22Rv1 (cell line): ENCODE data around the gene ASB9.
"Not testable (repeated sequence)": the region's sequence is repeated elsewhere in the genome, so short reads cannot be mapped to it uniquely, and the experiment has no call there.

ENCODE experiments used
- H3K27ac ChIP-seq: fragments of 450-650 bp; 2 replicates; pipeline ENCODE4 v1.5.1; 2017
- CTCF ChIP-seq: fragments of 450-650 bp; IDR thresholded peaks from 2 replicates; pipeline ENCODE4 v1.5.1; 2017; ENCODE audit warnings: mild to moderate bottlenecking
- ZFX ChIP-seq: fragments of 450-650 bp; IDR thresholded peaks from 2 replicates; pipeline ENCODE4 v1.6.1; 2017; ENCODE audit warnings: antibody characterized with exemption, borderline replicate concordance

ASB9 gene

DNA sequence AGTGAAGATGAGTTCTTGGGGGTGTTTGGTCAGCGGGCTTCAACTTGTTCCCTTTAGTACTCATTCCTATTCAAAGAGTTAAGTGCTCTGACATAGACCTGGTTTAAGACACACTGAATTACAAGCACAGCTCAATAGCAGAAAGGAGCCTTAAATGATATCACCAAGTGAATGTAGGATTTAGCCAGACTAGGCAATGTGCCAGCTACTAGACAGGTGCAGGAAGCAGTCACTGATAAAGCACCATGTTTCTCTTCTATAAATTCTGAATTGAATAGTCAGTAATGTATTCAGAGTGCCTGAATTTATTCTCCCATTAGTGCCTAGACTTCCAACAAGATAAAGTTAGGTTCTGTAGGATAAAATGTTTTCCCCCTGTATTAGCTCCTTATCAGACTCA is 63.6 kb downstream of the ASB9 start:
- no peak overlapping the region for H3K27ac ChIP-seq
- TF ChIP-seq ZFX (no peak), CTCF (no peak)

DNA sequence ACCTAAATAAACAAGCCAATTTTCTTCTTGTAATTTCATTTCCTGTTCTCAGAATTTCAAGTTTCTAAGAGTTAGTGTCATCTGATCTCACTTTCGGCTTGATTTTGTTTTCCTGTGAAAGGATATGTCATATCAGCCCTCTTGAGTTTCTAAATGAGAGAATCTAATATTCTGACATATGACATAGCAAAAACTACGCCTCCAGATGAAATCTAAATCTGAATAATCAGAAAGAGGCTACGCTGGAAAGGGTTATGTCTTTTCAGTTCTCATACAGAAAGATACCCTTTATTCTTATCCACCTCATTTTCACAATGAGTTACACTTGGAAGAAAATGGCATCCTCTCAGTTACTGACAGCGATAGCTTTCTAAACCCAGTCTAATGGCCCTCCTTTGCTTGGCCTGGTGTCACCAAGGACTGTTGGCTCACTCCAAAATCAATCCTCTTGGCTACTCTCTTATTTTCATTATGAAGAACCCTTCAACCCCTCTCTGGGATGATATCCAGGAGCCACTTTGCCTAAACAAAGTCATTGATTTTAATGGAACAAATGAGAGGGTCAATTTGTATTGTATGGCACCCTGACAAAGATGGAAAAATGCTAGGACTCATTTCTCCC is 65.6 kb downstream of the ASB9 start:
- H3K27ac ChIP-seq = no peak overlapping the region
- TF ChIP-seq CTCF (no peak), ZFX (no peak)

GRCh38 chrX:15203694-15204093 is 66.2 kb downstream of the ASB9 start:
- H3K27ac ChIP-seq = no peak overlapping the region
- TF ChIP-seq ZFX (no peak), CTCF (no peak)

DNA sequence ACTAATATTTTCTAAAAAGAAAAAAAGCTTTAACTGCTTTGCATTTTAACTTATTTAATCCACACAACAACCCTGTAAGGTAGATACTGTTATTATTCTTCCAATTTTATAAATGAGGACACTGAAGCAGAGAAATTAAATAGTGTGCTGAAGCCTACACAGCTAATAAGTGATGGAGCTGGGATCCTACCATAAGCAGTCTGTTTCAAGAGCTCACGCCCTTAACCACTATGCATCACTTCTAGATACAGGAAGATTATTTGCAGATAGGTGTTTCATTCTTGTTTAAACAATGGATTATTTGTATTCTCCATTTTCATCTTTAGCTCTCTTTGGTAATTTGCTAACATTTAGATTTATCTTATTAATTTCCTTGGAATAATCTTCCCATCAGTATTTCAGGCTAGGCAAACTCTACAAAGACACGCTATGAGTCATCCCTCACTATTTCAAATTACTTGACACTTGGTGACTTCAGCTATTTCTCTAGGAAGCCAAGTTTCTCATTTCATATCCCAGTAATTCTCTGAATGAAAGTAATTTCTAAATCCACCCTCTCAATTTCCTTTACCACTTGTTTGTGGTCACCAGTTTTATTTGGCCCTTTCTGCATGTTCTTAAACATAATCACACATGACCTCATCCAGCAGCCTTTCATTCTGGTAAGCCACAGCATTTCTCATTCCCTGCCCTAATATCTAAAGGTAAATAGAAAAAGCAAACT is 67.3 kb downstream of the ASB9 start:
- no peak overlapping the region for H3K27ac ChIP-seq
- TF ChIP-seq CTCF = no peak
- TF ChIP-seq ZFX = no peak

GRCh38 chrX:15200871-15201270 is 69.0 kb downstream of the ASB9 start:
- no peak for TF ChIP-seq ZFX
- H3K27ac ChIP-seq = no peak overlapping the region

- not testable (repeated sequence) for H3K27ac ChIP-seq
These were observed 71.2 kb downstream of the ASB9 start for GRCh38 chrX:15198608-15199202.

- H3K27ac ChIP-seq = no peak overlapping the region
- TF ChIP-seq CTCF (no peak), ZFX (no peak)
These were observed 75.7 kb downstream of the ASB9 start for GRCh38 chrX:15194146-15194545.
